Mucosa of descending colon (tissue), 3 donors: ENCODE measurements around the gene TUFM. TPM values are rescaled to one million over a fixed set of nuclear protein-coding genes. Genes with fewer than 3 reads are reported as not detected.

Experiments used
- ATAC-seq: fragments of 200-7000 bp; cut with Tn5 transposase; one replicate; pipeline ENCODE4 v1.9.1; 2020; ENCODE audit warnings: mild to moderate bottlenecking, moderate library complexity
- DNase-seq, 3 donors: peaks; one replicate each; pipeline ENCODE4 v3.0.0-alpha.2; 2020
- H3K36me3 ChIP-seq: fragments of 200-600 bp; one replicate; pipeline ENCODE4 v1.8.0; 2021; ENCODE audit warnings: low read depth, mild to moderate bottlenecking
- H3K4me1 ChIP-seq: fragments of 200-600 bp; one replicate; pipeline ENCODE4 v1.8.0; 2021; ENCODE audit warnings: low read depth, mild to moderate bottlenecking
- H3K4me3 ChIP-seq: fragments of 200-600 bp; one replicate; pipeline ENCODE4 v1.8.0; 2021; ENCODE audit warnings: mild to moderate bottlenecking
- H3K9me3 ChIP-seq: fragments of 200-600 bp; one replicate; pipeline ENCODE4 v1.8.0; 2021; ENCODE audit warnings: mild to moderate bottlenecking
- CTCF ChIP-seq: fragments of 200-600 bp; IDR thresholded peaks from one replicate; pipeline ENCODE4 v1.8.0; 2022; ENCODE audit warnings: antibody characterized with exemption, mild to moderate bottlenecking
- intact Hi-C, 2 donors: fragments of 100-400 bp; cut with DNase I in 1 of 2; cut with micrococcal nuclease in 1 of 2; formaldehyde crosslinking; loops; one replicate each; pipeline versions ENCODE4 v1.11.0 to v1.11.1; 2022; cut with DNase I, micrococcal nuclease
- total RNA-seq, 3 donors: library from RNA; stranded (reverse); fragmentation: NEBNext Ultra II Directional in 2 of 3; extraction: Animal tissue kit (Norgen Biotek cat#: 25700) in 2 of 3; gene quantifications; one replicate each; pipeline versions ENCODE4 v1.2.1 to v1.2.4, GENCODE V29; 2021 to 2023
- donor health status: DM: no; HTN: no; CAD: no; lungs with moderate emphysema.
- donor health status: DM: no; HTN: no; CAD: no.
- donor health status: DM: no; HTN: yes; CAD: no.

TUFM gene
- total RNA-seq, 3 donors from 2014 or later, result 182 to 248 (median 220) TPM

GRCh38 chr16:28839899-28840298, 6.2 kb downstream of the TUFM start:
- TF ChIP-seq CTCF, result no peak
- no peak for ATAC-seq
- peaks cover 4% of the 10 kb centered on the region for H3K4me1 ChIP-seq
- peaks cover 20% of the 10 kb centered on the region for H3K36me3 ChIP-seq
- H3K4me3 ChIP-seq, result no peak overlapping the region
- intact Hi-C loops, result loop anchor here in 1 of 2 donors (2.0 kb wide), 1 partner anchor 15 kb away; no protein-coding TSS in a partner anchor
- H3K9me3 ChIP-seq, result no peaks in the 10 kb centered on the region
- no peak for DNase-seq

- Histone ChIP-seq H3K4me3 (no peak overlapping the region), H3K36me3 (peaks cover 21% of the 10 kb centered on the region), H3K9me3 (no peaks in the 10 kb centered on the region), H3K4me1 (no peaks in the 10 kb centered on the region)
- no peak for DNase-seq
- ATAC-seq, result no peak
- intact Hi-C loops, result loop anchor here in 1 of 2 donors (2.0 kb wide), 1 partner anchor 14 kb away; no protein-coding TSS in a partner anchor
- TF ChIP-seq CTCF, result no peak
These were observed 7.0 kb downstream of the TUFM start for GRCh38 chr16:28839004-28839639.

GRCh38 chr16:28838558-28838918, 7.6 kb downstream of the TUFM start:
- Histone ChIP-seq H3K9me3 (no peaks in the 10 kb centered on the region), H3K4me1 (no peaks in the 10 kb centered on the region), H3K4me3 (no peak overlapping the region), H3K36me3 (peaks cover 22% of the 10 kb centered on the region)
- TF ChIP-seq CTCF, result no peak
- intact Hi-C loops, result loop anchor here in 1 of 2 donors (2.0 kb wide), 1 partner anchor 14 kb away; no protein-coding TSS in a partner anchor
- ATAC-seq (no peak), DNase-seq (no peak)

GRCh38 chr16:28837672-28838557, 8.2 kb downstream of the TUFM start:
- Histone ChIP-seq H3K4me3 (no peak overlapping the region), H3K4me1 (no peaks in the 10 kb centered on the region), H3K36me3 (peaks cover 26% of the 10 kb centered on the region), H3K9me3 (no peaks in the 10 kb centered on the region)
- intact Hi-C loops, result loop anchor here in 1 of 2 donors (2.0 kb wide), 1 partner anchor 13 kb away; no protein-coding TSS in a partner anchor
- TF ChIP-seq CTCF, result no peak
- ATAC-seq (no peak), DNase-seq (no peak)

- no peak overlapping the region for H3K4me3 ChIP-seq
- intact Hi-C loops, result no loop called here
- H3K4me1 ChIP-seq, result no peaks in the 10 kb centered on the region
- DNase-seq (no peak), ATAC-seq (no peak)
- H3K9me3 ChIP-seq, result no peaks in the 10 kb centered on the region
- H3K36me3 ChIP-seq, result peaks cover 29% of the 10 kb centered on the region
- no peak for TF ChIP-seq CTCF
These were observed 9.4 kb downstream of the TUFM start for GRCh38 chr16:28836761-28837064.
